GM18520 (cell line): ENCODE data around the gene TMBIM1.
"Not testable (repeated sequence)": the region's sequence is repeated elsewhere in the genome, so short reads cannot be mapped to it uniquely, and the experiment has no call there.

Source experiments
- ATAC-seq: cut with Tn5 transposase; IDR thresholded peaks from one replicate; pipeline ENCODE4 v1.9.1; 2021; ENCODE audit not compliant: unreplicated experiment

Gene TMBIM1

GRCh38 chr2:218318241-218318640 is 25.9 kb upstream of the TMBIM1 start:
- ATAC-seq = no peak

GRCh38 chr2:218317835-218318234 is 25.5 kb upstream of the TMBIM1 start:
- no peak for ATAC-seq

GRCh38 chr2:218317303-218317630 is 25.0 kb upstream of the TMBIM1 start:
- ATAC-seq = no peak

- ATAC-seq = no peak
These were observed 23.1 kb upstream of the TMBIM1 start for GRCh38 chr2:218315397-218315796.

- not testable (repeated sequence) for ATAC-seq
These were observed 22.5 kb upstream of the TMBIM1 start for GRCh38 chr2:218314764-218315163.

- ATAC-seq = no peak
These were observed 21.1 kb upstream of the TMBIM1 start for GRCh38 chr2:218313356-218313755.

- ATAC-seq = no peak
These were observed 20.0 kb upstream of the TMBIM1 start for GRCh38 chr2:218312267-218312756.

GRCh38 chr2:218311541-218312266 is 19.4 kb upstream of the TMBIM1 start:
- ATAC-seq = not testable (repeated sequence)

GRCh38 chr2:218310853-218311540 is 18.7 kb upstream of the TMBIM1 start:
- ATAC-seq = no peak

- ATAC-seq = no peak
These were observed 15.2 kb upstream of the TMBIM1 start for GRCh38 chr2:218307415-218308090.

- no peak for ATAC-seq
These were observed 14.0 kb upstream of the TMBIM1 start for GRCh38 chr2:218306184-218306920.

- ATAC-seq = no peak
These were observed 13.1 kb upstream of the TMBIM1 start for GRCh38 chr2:218305383-218305782.

- ATAC-seq = no peak
These were observed 9.0 kb upstream of the TMBIM1 start for GRCh38 chr2:218301176-218301819.

- no peak for ATAC-seq
These were observed 7.8 kb upstream of the TMBIM1 start for GRCh38 chr2:218300141-218300540.

- ATAC-seq = no peak
These were observed 6.1 kb upstream of the TMBIM1 start for GRCh38 chr2:218298314-218298875.

GRCh38 chr2:218296847-218297246 is 4.5 kb upstream of the TMBIM1 start:
- no peak for ATAC-seq

GRCh38 chr2:218296200-218296599 is 3.9 kb upstream of the TMBIM1 start:
- ATAC-seq = no peak

- no peak for ATAC-seq
These were observed 2.7 kb upstream of the TMBIM1 start for GRCh38 chr2:218295029-218295428.

GRCh38 chr2:218294430-218295022 is 2.2 kb upstream of the TMBIM1 start:
- ATAC-seq = no peak
